Heart left ventricle (tissue), 16 donors: ENCODE results near the gene VPS26A. TPM values are rescaled to one million over a fixed set of nuclear protein-coding genes. Genes with fewer than 3 reads are reported as not detected.

Source experiments
- ATAC-seq, 4 donors: fragments of 200-7000 bp; cut with Tn5 transposase; one replicate each; pipeline ENCODE4 v1.9.1; 2020 to 2022; ENCODE audit warnings: moderate library complexity in 4 of 4, mild to moderate bottlenecking in 3 of 4, moderate number of reproducible peaks in 1 of 4
- DNase-seq, 5 donors: peaks; one replicate each; pipeline ENCODE4 v3.0.0-alpha.2; 2020
- H3K27ac ChIP-seq, 12 donors: fragments of 200-600 bp; sonication (generic) in 4 of 12; one replicate each; pipeline versions ENCODE4 v1.5.0 to v1.8.0; 2016 to 2022; ENCODE audit warnings: mild to moderate bottlenecking in 2 of 12
- H3K27me3 ChIP-seq, 9 donors: fragments of 200-600 bp; sonication (generic) in 2 of 9; one replicate each; pipeline versions ENCODE4 v1.5.1 to v1.8.0; 2016 to 2022; ENCODE audit warnings: mild to moderate bottlenecking in 3 of 9
- H3K36me3 ChIP-seq, 9 donors: fragments of 200-600 bp; sonication (generic) in 2 of 9; one replicate each; pipeline versions ENCODE4 v1.5.0 to v1.8.0; 2018 to 2022; ENCODE audit warnings: mild to moderate bottlenecking in 2 of 9
- H3K4me1 ChIP-seq, 12 donors: fragments of 200-600 bp; sonication (generic) in 4 of 12; one replicate each; pipeline versions ENCODE4 v1.5.0 to v1.8.0; 2016 to 2022; ENCODE audit warnings: mild to moderate bottlenecking in 3 of 12
- H3K4me3 ChIP-seq, 12 donors: fragments of 200-600 bp; sonication (generic) in 4 of 12; one replicate each; pipeline versions ENCODE4 v1.5.0 to v1.8.0; 2017 to 2022; ENCODE audit warnings: mild to moderate bottlenecking in 9 of 12, moderate library complexity in 4 of 12
- H3K9me3 ChIP-seq, 12 donors: fragments of 200-600 bp; sonication (generic) in 4 of 12; one replicate each; pipeline versions ENCODE4 v1.5.0 to v1.8.0; 2016 to 2022; ENCODE audit warnings: mild to moderate bottlenecking in 1 of 12
- CTCF ChIP-seq, 12 donors: fragments of 200-600 bp; sonication (generic) in 4 of 12; IDR thresholded peaks; one replicate each; pipeline versions ENCODE4 v1.5.0 to v1.8.0; 2018 to 2022; ENCODE audit warnings: antibody characterized with exemption in 12 of 12, mild to moderate bottlenecking in 5 of 12
- POLR2A ChIP-seq, 2 donors: fragments of 450-650 bp; IDR thresholded peaks; one replicate each; pipeline ENCODE4 v1.6.1; 2017; ENCODE audit warnings: antibody characterized with exemption in 2 of 2, mild to moderate bottlenecking in 2 of 2, moderate library complexity in 2 of 2
- WGBS, 4 donors: extraction: QIAGEN DNeasy Blood & Tissue Kit in 2 of 4; methylation state at CpG; one replicate each; pipeline versions ENCODE4 v1.1.5 to v1.1.7; 2013 to 2018; 5-methylcytosine and 5-hydroxymethylcytosine counted together
- intact Hi-C, 10 donors: fragments of 100-400 bp; cut with DNase I; formaldehyde crosslinking; loops; one replicate each; pipeline versions ENCODE4 v1.11.1 to v1.14.2; 2022
- polyA plus RNA-seq, 2 donors: library from polyadenylated mRNA; stranded (reverse); fragments of 200-250 nt; gene quantifications; one replicate each; pipeline ENCODE4 v1.2.3, GENCODE V29; 2013
- total RNA-seq, 9 donors: library from RNA; depleted of rRNA in 2 of 9; stranded (reverse); fragments of >200 nt in 2 of 9; fragmentation: NEBNext Ultra II Directional in 3 of 9; extraction: Animal tissue kit (Norgen Biotek cat#: 25700) in 3 of 9; gene quantifications; one replicate each; pipeline versions ENCODE4 v1.1.0 to v1.2.4, GENCODE V29; 2016 to 2023
- donor health status: ischemic (EF 13 %, LVEDD 7.1; RV severe dilation, severe dysfunction).
- donor health status: healthy with polysubstance abuse.
- donor health status: DM: no; HTN: yes; CAD: no.
- donor health status: DM: no; HTN: no; CAD: no.
- donor health status: ischemic (EF 25% LVEDD 6.9; RV normal size, moderate dysfunction).
- donor health status: ischemic (EF 25% LVEDD 5.7; RV mildly dilated, moderate dysfunction).
- donor health status: healthy.
- donor health status: DM: yes; HTN: yes; CAD: no.
- donor health status: ischemic (EF 35%, LVEDD 5.7; RV mildly dilated, moderate dysfunction).
- donor health status: nonischemic (EF 11% LVEDD 7.7; RV severe dilation, severe dysfunction).
- donor health status: DM: yes; HTN: yes; CAD: no.
- donor health status: PGD.
- donor health status: ischemic (EF 29% LVEDD 5.4; RV normal size, mild dysfunction).
- donor health status: nonischemic (EF 23%, LVEDD 6.1; RV moderate dilation, normal function).

The VPS26A gene
- total and polyA plus RNA-seq, 11 donors = 15.5 to 42.3 (median 34.4) TPM

GRCh38 chr10:69080226-69080625, 43.8 kb upstream of the VPS26A start:
- Histone ChIP-seq H3K36me3 (no peaks in the 10 kb centered on the region), H3K9me3 (no peaks in the 10 kb centered on the region), H3K27me3 (no peaks in the 10 kb centered on the region), H3K4me1 (peaks cover 0 to 4% (median under 1%) of the 10 kb centered on the region in 12 donors), H3K27ac (no peak overlapping the region), H3K4me3 (no peak overlapping the region)
- intact Hi-C loops = no loop called here
- ATAC-seq = no peak
- no peak for TF ChIP-seq POLR2A (IDR thresholded peaks at IDR 0.05)
- no peak for TF ChIP-seq CTCF (IDR thresholded peaks at IDR 0.05)
- 69 to 79% (median 71%) methylated on average over 4 of the region's 4 CpGs for WGBS, 4 donors
- DNase-seq = no peak

- Histone ChIP-seq H3K4me1 (peaks cover 0 to 30% (median 13%) of the 10 kb centered on the region in 12 donors), H3K27ac (peak overlapping the region; percentile 57 to 97 (median 87)), H3K27me3 (no peaks in the 10 kb centered on the region), H3K4me3 (peak overlapping the region in 8 of 12 donors; percentile 16 to 46 (median 22)), H3K36me3 (no peaks in the 10 kb centered on the region), H3K9me3 (no peaks in the 10 kb centered on the region)
- ATAC-seq = peak; percentile 19 to 78 (median 62)
- intact Hi-C loops = loop anchor here in 1 of 10 donors (2.0 kb wide), 1 partner anchor 25 kb away; no protein-coding TSS in a partner anchor
- TF ChIP-seq POLR2A (IDR thresholded peaks at IDR 0.05) (peak in 1 of 2 donors; percentile 20), CTCF (IDR thresholded peaks at IDR 0.05) (no peak)
- 31 to 49% (median 35%) methylated on average over 9 of the region's 9 CpGs for WGBS, 4 donors
- peak in 4 of 5 donors; percentile 40 to 52 (median 50) for DNase-seq
These were observed 37.9 kb upstream of the VPS26A start for GRCh38 chr10:69086001-69086509.

- TF ChIP-seq POLR2A (IDR thresholded peaks at IDR 0.05) (peak; percentile 57 to 78), CTCF (IDR thresholded peaks at IDR 0.05) (no peak)
- Histone ChIP-seq H3K4me3 (peak within 1 kb of the TSS; percentile 18 to 77 (median 54)), H3K27me3 (no peaks in the 10 kb centered on the region), H3K36me3 (no peaks in the 10 kb centered on the region), H3K27ac (peak within 1 kb of the TSS; percentile 77 to 97 (median 87)), H3K4me1 (peaks cover 0 to 48% (median 14%) of the 10 kb centered on the region in 12 donors), H3K9me3 (no peaks in the 10 kb centered on the region)
- ATAC-seq (peak; percentile 76 to 90 (median 85)), DNase-seq (peak in 4 of 5 donors; percentile 69 to 83 (median 78))
- 40 to 48% (median 43%) methylated on average over 10 of the region's 10 CpGs for WGBS, 4 donors
- intact Hi-C loops = loop anchor here in 5 of 10 donors (2.0 kb wide), 3 partner anchors 27 to 35 kb away; no protein-coding TSS in a partner anchor
These were observed 36.1 kb upstream of the VPS26A start, which contains the start of gene SRGN for GRCh38 chr10:69087590-69088470. Gene SRGN, plus strand, starts transcription at chr10:69088103. Its CDS starts 55 bp downstream, at chr10:69088158.

GRCh38 chr10:69088471-69088769, 35.6 kb upstream of the VPS26A start:
- H3K36me3 ChIP-seq = no peaks in the 10 kb centered on the region
- ATAC-seq (no peak), DNase-seq (no peak)
- no peaks in the 10 kb centered on the region for H3K9me3 ChIP-seq
- TF ChIP-seq POLR2A (IDR thresholded peaks at IDR 0.05) (no peak), CTCF (IDR thresholded peaks at IDR 0.05) (no peak)
- H3K4me1 ChIP-seq = peaks cover 0 to 54% (median 19%) of the 10 kb centered on the region in 12 donors
- no peaks in the 10 kb centered on the region for H3K27me3 ChIP-seq
- H3K27ac ChIP-seq = peak overlapping the region; percentile 77 to 97 (median 87)
- H3K4me3 ChIP-seq = peak overlapping the region; percentile 8 to 77 (median 54)
- intact Hi-C loops = loop anchor here in 4 of 10 donors (2.0 kb wide), 3 partner anchors 28 to 36 kb away; no protein-coding TSS in a partner anchor
- 54 to 74% (median 68%) methylated on average over 3 of the region's 3 CpGs for WGBS, 4 donors
